COLO829 (cell line): ENCODE results near the gene MEFV.
"Not testable (repeated sequence)": the region's sequence is repeated elsewhere in the genome, so short reads cannot be mapped to it uniquely, and the experiment has no call there.

ENCODE experiments used
- DNase-seq: peaks from one replicate; pipeline ENCODE4 v3.0.0; 2012; ENCODE audit warnings: low spot score

MEFV gene

DNA sequence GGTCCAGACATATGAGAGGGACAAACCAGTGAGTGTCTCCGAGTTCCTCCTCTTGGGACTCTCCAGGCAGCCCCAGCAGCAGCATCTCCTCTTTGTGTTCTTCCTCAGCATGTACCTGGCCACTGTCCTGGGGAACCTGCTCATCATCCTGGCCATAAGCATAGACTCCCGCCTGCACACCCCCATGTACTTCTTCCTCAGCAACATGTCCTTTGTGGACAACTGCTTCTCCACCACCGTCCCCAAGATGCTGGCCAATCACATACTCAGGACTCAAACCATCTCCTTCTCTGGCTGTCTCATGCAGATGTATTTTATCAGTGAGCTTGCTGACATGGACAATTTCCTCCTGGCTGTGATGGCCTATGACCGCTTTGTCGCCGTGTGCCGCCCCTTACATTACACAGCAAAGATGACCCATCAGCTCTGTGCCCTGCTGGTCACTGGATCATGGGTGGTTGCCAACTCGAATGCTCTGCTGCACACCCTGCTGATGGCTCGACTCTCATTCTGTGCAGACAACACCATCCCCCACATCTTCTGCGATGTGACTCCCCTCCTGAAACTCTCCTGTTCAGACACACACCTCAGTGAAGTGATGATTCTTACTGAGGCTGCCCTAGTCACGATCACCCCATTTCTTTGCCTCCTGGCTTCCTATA is 40.7 kb downstream of the MEFV start:
- no peak for DNase-seq

DNA sequence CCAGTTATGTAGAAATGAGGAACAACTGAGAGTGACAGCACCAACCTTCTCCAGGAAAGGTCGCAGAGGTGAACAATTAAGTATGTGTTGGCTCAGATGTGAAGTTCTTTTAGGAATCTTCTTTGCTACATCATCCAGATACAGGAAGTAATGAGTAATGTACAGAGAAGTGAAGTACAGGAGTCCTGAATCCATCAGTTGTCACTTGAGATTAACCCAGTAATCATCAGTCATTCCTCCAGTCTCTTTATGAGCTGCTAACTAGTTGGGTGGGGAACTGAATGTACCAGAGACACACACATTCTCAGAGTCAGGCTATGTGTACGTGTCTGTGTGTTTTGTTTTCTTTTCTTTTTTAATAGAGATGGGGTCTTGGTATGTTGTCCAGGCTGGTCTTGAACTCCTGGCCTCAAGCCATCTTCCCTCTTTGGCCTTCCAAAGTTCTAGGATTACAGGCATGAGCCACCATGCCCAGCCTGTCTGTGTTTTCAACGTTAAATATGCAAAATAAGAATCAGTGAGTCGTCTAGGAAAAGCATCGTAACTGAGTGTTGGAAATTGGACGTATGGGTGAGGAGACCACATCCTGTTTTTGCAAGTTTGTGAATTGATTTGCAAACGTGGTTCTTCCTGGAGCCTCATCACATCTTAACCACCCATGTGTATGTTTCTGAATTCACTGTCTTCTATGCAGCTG is 41.4 kb downstream of the MEFV start:
- DNase-seq = no peak

DNA sequence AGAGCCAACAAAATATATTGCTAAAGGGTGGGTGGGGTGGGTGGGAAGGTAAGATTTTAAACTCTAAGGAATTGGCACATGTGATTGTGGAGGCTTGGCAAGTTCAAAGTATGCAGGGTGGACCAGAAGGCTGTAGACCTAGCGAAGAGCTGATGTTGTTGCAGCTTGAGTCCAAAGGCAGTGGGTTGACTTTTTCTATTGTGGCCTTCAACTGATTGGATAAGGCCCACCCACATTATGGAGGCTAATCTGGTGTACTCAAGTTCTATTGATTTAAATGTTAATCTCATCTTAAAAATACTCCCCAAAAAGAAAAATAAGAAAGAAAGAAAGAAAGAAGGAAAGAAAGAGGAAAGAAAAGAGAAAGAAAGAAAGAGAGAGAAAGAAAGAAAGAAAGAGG is 43.9 kb downstream of the MEFV start:
- DNase-seq = no peak

DNA sequence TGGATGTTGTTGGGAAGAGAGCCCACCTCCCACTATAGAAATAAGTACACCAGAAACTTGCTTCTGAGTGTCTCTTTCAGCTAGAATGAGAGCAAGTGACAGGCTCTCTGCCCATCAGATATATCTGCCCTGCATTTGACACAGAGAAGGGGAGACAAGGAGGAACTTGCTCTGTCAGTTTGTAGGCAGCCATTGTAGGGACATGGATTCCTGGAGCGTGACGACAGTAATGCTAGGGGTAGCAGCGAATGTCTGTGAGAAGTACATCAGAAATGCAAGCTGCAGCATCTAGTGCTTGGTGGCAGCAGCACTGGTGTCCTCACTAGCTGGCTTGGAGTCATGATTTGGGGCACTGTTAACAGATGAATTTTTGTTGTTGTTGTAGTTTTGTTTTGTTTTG is 44.4 kb downstream of the MEFV start:
- DNase-seq = no peak

DNA sequence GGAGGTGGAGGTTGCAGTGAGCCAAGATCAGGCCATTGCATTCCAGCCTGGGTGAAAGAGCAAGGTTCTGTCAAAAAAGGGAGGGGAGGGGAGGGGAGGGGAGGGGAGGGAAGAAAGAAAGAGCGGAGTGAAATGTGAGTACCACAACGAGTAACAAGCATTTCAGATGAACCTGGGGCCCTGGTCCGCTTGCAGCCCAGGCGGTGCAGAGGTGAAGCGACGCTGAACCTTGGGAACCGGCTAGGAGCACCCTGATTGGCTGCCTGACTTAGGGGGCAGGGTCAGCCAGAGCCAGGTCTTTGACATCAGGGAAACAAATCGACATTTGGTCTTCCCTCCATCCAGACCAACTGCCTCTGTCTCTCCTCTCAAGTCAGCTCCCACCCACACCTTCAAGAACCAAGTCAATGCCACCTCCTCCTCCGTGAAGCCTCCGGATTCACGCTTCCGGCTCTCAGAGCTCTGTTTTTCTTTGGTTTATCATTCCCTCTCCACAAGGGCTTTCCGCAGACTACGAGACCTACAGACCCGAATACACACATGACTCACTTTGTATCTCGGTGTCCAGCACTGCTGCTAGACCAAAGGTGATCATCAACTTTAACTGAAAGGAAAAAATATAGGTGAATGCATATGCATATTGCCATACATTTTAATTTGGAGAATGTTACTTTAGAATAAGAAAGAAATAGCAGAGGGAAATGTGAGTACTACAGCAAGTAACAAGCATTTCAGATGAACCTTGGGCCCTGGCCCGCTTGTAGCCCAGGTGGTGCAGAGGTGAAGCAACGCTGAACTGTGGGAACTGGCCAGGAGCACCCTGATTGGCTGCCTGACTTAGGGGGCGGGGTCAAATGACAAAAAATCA is 49.1 kb downstream of the MEFV start:
- no peak for DNase-seq

DNA sequence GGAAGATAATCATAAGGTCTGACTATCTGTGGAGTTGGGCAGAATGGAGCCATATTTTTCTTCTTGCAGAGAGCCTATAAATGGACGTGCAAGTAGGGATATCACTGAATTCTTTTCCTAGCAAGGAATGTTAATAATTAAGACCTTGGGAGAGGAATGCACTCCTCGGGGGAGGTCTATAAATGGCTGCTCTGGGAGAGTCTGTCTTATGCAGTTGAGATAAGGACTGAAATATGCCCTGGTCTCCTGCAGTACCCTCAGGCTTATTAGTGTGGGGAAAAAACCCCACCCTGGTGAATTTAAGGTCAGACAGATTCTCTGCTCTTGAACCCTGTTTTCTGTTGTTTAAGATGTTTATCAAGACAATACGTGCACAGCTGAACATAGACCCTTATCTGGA is 50.5 kb downstream of the MEFV start:
- not testable (repeated sequence) for DNase-seq

DNA sequence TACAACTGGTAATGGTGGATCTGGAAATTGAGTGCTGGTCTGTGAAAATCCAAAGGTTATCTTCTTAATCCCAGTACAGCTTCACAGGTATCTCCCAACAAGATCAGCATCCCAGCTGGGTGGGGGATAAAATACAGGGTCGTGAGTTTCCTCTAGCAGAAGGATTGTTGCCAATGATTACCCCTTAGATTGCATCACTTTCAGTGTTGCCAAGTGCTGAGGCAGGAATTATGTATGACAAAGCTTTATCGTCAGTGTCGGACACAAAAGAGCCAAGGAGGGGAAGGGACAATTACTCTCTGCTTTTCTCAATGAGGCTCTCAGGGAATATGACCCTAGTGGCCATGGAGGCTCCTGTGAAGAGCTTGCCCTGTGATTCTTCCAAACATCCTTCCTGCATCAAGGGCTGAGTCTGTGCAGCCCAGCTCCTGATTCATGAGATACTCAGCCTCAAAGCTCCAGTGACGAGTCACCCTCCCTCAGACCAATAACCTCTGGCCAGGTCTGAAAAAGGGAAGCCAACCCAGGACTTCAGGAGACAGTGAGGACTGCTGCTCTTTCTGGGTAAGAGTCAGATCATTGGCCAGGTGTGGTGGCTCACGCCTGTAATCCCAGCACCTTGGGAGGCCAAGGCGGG is 53.4 kb downstream of the MEFV start:
- DNase-seq = no peak

DNA sequence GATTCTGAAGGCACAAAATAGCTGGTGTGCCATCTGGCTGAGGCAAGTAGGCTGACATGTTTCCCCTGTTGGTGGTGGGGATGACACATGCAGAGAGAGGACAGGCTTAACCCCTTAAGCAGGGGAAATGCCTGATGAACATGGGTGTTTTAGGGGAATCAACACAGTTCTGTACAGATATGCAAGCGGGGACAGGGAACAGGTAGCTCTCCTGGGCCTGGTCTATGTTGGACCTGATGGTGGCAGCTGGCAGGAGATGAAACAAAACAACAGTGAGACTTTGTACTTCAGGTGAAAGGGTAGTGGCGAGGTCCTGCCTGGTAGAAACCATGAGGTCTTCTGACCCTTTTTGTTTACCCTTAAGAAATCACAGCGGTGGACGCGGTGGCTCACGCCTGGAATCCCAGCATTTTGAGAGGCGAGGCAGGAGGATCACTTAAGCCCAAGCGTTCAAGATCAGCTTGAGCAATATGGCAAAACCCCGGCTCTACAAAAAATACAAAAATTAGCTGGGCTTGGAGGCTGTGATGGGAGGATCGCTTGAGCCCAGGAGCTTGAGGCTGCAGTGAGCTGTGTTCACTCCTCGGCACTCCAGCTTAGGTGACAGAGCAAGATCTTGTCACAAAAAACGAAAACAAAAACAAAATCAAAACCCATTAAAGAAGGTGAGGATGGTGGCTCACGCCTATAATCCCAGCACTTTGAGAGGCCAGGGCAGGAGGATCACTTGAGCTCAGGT is 57.9 kb downstream of the MEFV start:
- DNase-seq = no peak

DNA sequence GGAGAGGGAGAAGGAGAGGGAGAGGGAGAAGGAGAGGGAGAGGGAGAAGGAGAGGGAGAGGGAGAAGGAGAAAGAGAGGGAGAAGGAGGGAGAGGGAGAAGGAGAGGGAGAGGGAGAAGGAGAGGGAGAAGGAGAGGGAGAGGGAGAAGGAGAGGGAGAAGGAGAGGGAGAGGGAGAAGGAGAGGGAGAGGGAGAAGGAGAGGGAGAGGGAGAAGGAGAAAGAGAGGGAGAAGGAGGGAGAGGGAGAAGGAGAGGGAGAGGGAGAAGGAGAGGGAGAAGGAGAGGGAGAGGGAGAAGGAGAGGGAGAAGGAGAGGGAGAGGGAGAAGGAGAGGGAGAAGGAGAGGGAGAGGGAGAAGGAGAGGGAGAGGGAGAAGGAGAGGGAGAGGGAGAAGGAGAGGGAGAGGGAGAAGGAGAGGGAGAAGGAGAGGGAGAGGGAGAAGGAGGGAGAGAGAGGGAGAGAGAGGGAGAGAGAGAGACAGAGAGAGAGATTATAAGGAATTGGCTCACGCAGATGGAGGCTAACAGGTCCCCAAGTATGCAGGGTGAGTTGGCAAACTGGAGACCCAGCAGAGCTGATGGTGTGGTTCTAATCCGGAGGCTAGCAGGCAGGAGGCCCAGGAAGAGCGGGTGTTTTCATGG is 58.6 kb downstream of the MEFV start:
- DNase-seq = not testable (repeated sequence)

DNA sequence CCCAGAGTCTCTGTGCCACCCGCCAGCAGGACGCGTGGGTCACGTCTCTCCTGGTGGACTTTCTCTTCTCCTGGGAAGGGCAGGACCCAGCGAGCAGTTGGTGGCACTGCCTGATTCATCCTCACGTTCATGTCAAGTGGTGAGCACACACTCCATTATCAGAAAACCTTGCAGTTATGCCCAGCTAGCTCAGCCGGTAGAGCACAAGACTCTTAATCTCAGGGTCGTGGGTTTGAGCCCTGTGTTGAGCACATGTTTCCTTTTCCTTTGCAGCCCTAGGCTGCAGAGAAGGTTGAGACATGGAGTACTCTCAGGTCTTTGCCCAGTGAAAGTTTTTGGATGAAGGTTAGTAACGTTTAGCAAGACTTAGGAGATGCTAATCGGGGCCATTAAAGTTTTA is 60.5 kb downstream of the MEFV start:
- no peak for DNase-seq

DNA sequence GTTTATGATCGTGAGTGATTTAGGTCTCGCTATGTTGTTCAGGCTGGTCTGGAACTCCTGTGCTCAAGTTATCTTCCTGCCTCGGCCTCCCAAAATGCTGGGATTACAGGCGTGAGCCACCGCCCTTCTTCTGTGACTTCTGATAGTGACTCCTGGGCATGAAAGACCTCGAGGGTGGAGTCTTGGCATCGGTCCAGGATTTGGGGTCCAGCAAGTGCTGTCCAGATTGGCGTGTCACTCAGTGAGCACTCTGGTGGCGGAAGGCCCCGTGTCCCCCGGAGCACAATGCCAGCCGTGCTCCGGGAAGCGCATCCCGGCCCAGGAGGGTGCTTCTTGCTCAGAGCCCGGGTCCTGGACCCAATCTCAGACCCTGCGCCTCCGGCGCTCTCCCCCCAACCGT is 61.6 kb downstream of the MEFV start:
- DNase-seq = no peak

DNA sequence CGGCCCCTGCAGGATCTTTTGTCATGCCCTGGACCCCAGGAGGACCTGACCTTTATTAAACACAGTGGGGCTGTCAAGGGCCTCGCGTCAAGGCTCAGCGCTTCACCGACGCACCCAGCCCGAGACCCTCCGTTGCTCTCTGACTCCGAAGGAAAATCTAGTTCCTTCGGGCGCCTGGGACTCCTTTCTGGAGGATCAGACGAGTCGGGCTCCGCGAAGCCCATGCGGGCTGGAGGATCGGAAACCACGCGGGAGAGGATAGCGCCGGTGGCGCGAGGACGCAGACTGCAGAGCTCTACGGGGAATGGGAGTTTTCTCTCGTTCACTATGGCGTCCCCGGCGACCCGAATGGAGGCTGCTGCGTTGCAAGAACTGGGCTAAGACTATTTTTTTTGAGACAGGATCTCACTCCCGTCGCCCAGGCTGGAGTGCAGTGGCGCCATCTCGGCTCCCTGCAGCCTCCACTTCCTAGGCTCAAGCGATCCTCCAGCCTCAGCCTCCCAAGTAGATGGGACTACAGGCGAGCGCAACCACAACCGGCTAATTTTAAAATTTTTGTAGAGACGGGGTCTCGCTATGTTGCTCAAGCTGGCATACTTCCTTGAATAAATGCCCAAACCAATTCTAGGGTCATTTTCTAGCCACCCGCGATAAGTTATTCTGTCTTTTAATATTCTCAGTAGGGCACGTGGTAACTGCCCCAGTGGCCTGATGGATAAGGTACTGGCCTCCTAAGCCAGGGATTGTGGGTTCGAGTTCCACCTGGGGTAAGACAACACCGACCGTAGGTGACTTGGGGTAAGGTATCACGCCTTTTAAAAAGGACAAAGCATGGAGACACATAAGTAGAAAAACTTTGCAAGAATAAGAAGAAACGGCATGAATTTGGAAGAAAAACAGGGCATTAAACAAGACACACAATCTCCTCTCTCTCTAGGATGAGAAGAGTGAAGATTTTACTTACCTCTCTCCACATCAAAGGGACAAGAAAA is 62.9 kb downstream of the MEFV start:
- no peak for DNase-seq

DNA sequence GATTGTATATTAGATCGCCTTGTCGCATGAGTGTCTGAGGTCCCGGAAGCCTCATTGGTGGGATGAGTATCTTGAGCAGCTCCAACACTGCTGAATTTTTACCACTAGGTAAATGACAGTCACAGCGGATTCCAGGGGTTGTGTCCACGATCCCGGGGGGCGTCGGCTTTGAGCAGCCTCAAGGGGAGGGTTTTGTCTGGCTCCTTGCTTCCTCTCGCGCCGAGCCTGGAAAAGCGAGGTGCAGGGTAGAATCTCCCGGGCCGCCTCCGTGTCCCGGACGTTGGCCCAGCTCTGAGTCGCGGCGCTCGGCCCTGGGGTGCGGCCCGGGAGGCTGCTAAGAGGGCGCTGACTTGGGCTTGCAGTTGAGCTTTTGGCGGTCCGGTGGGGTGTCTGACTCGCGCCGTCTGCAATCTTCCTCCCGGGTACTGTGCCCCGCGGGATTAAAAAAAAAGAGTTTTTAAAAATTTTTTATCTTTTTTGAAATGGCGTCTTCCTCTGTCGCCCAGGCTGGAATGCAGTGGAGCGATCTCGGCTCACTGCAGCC is 63.9 kb downstream of the MEFV start:
- no peak for DNase-seq
